ENCODE measurements around the gene MX1. TPM values are rescaled to one million over a fixed set of nuclear protein-coding genes. Genes with fewer than 3 reads are reported as not detected.

MX1 gene
- total RNA-seq, 1 donor from 2014 or later: 2.4 TPM

DNA sequence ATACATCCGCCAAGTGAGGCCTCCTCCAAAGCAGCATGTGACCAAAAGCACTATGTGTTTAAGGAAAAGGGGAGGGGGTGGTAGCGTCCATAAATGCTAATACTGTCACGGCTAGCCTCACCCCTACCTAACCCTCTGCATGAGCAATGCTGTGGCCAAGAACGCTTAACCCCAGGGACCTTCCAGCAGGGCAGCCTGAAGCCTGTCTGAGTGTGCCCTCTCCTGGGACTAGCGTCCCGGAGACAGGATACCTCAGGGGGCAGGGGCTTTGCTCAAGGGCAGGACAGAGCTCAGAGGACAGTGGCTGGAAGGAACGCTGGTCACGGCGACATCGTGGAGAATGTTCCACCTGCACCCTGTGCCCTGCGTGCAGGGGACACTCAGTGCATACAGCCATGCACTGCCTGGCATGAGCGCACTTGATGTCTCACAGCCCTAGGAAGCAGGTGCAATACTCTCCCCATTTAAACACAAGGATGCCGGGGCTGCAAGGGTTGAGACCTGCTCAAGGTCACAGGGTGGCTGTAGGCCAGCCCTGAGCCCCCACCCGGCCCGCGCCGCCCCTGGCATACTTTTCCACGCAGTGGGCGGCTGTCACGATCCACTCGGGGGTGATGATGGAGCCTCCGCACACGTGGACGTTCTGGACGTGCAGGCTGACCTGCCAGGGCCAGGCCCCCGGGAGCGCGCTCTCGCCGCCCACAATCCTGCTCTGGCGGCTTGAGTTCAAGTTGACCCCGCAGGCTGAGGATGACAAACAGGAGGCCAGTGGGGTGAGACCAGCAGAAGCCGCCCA lies 46.9 kb downstream of the MX1 start:
- TF ChIP-seq, protein P1, sequence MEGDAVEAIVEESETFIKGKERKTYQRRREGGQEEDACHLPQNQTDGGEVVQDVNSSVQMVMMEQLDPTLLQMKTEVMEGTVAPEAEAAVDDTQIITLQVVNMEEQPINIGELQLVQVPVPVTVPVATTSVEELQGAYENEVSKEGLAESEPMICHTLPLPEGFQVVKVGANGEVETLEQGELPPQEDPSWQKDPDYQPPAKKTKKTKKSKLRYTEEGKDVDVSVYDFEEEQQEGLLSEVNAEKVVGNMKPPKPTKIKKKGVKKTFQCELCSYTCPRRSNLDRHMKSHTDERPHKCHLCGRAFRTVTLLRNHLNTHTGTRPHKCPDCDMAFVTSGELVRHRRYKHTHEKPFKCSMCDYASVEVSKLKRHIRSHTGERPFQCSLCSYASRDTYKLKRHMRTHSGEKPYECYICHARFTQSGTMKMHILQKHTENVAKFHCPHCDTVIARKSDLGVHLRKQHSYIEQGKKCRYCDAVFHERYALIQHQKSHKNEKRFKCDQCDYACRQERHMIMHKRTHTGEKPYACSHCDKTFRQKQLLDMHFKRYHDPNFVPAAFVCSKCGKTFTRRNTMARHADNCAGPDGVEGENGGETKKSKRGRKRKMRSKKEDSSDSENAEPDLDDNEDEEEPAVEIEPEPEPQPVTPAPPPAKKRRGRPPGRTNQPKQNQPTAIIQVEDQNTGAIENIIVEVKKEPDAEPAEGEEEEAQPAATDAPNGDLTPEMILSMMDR (IDR thresholded peaks at IDR 0.05; ENCODE audit: insufficient read depth, low read length, severe bottlenecking): no peak
- H3K4me3 ChIP-seq (ENCODE audit: low read depth, low read length): no peak overlapping the region
- FAIRE-seq (no peak), DNase-seq (ENCODE audit: low read depth) (no peak)
- no peaks in the 10 kb centered on the region for H3K36me3 ChIP-seq (ENCODE audit: control insufficient read depth, insufficient read depth, low read length)
- H3K27me3 ChIP-seq (ENCODE audit: control insufficient read depth, insufficient read depth, low read length): no peaks in the 10 kb centered on the region

DNA sequence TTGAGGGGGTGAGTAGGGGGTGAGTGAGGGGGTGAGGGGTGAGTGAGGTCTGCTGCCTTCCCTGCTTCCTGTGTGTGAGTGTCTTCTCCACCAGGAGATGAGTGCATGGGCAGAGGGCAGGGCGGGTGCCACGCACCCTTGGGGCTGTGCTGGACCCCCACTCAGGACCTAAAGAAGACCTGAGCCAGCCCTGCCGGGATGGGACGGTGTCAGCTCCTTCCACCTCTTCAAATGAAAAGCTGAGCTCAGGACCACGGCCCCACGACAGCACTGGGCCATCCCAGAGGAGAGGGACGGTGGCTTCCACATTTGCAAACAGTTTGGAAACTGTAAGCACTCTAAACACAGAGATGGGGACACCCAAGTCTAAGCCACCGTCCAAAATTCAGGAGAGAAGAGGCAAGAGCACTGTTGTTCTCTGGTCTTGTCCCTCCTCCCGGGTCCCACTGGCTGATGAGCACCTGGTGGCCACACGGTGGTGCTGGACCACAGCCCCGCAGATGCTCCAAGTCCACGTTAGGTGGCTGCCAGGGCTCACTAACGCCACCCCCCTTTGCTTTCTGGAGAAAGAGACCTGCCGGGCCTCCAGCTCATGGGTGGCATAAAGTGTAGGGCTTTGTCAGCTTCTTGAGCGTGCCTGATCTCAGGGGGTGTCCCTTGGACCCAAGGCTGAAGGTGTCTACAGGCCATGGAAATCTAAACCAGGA lies 49.8 kb downstream of the MX1 start:
- no peak for DNase-seq (ENCODE audit: low read depth)
- TF ChIP-seq, protein P1 (IDR thresholded peaks at IDR 0.05; ENCODE audit: insufficient read depth, low read length, severe bottlenecking): no peak
- H3K27me3 ChIP-seq (ENCODE audit: control insufficient read depth, insufficient read depth, low read length): peaks cover 9% of the 10 kb centered on the region
- peak; percentile 40 for FAIRE-seq
- H3K4me3 ChIP-seq (ENCODE audit: low read depth, low read length): no peak overlapping the region
- H3K36me3 ChIP-seq (ENCODE audit: control insufficient read depth, insufficient read depth, low read length): no peaks in the 10 kb centered on the region

DNA sequence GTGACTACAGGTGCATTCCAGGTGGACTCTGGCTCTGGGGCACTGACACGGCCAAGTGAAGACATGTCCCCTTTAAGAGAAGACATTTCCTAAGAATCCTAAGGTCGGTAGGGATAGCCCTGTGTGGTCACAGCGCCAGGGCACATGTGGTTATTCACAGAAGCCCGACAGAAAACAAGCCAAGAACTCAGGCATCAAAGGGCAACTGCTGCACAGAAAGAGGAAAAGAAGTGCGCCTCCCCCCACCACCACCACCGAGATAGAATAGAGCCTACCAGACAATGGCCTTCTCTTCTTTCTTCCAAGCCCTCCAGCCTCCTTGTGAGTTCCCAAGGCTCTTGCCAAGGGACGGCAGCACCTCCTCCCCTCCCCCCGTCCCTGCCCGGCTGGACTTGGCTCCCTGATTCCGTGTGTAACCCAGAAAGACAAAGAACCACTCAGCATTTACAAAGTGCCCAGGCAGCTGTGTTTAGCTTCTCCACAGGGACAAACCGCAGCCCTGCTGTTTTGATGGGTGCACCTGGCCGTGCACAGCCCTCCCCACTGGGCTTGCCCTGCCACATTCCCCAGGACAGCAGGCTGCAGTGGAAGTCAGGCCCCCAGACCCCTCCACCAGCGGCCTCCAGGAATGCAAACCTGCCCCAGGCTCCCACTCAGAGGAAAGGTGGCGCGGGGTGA lies 51.7 kb downstream of the MX1 start:
- H3K4me3 ChIP-seq (ENCODE audit: low read depth, low read length): no peak overlapping the region
- TF ChIP-seq, protein P1 (IDR thresholded peaks at IDR 0.05; ENCODE audit: insufficient read depth, low read length, severe bottlenecking): no peak
- DNase-seq (ENCODE audit: low read depth) (no peak), FAIRE-seq (no peak)
- peaks cover 9% of the 10 kb centered on the region for H3K27me3 ChIP-seq (ENCODE audit: control insufficient read depth, insufficient read depth, low read length)
- no peaks in the 10 kb centered on the region for H3K36me3 ChIP-seq (ENCODE audit: control insufficient read depth, insufficient read depth, low read length)

DNA sequence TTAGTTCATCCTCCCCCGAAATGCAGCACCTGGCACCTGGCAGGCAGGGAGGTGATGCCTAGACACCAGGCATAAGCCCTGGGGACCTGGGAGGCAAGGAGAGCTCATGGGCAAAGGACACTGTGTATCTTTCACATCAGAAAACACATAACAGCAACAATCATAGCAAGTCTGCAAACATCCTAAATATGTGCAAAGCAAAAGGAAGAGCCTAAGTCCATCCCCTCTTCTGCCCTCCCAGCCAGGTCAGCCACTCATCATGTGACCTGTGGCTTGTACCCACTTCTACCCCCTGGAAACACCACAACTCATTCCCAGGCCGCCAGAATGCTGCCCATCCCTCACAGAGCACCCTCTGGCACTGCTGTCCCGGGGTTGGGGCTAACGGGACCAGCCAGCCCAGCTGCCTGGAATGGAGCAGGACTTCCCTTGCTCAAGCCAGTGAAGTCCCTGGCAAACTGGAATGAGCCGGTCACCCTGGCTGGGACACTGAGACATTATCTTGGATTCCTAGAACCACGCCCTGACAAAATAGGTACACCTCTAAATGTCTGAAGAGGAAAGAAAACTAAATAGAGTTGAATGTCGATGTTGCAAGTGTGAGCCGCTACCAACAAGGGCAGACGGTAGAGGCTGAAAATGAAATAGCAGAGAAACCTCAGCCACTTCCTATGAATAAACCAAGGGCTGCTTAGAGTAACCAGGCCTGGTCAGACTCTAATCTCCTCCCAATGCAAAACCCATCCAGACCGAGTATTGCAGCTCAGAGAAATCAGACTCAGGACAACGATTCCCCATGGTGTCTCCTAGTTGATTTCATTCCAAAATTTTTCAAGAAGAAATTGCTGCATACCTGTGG lies 52.5 kb downstream of the MX1 start:
- Histone ChIP-seq H3K27me3 (ENCODE audit: control insufficient read depth, insufficient read depth, low read length) (peaks cover 9% of the 10 kb centered on the region), H3K36me3 (ENCODE audit: control insufficient read depth, insufficient read depth, low read length) (no peaks in the 10 kb centered on the region), H3K4me3 (ENCODE audit: low read depth, low read length) (no peak overlapping the region)
- FAIRE-seq (peak; percentile 18), DNase-seq (ENCODE audit: low read depth) (no peak)
- TF ChIP-seq, protein P1 (IDR thresholded peaks at IDR 0.05; ENCODE audit: insufficient read depth, low read length, severe bottlenecking): no peak

DNA sequence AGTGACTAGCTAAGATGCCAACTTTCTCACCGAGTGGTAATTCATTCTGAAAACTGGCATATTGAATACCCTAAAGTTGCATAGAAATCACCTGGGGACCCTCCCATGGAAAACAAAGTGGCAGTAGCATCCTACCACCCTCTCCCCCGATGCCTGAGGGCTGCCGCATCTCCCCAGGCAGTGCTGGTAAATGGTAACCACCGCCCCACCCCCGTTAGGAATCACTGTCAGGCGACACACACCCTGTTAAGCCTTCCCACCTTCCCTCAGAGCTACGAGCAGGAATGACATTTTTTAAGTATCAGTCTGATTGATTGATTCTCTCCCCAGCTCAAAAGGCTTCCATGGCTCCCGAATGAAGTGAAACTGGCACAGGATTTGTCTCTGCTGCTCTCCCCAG lies 53.6 kb downstream of the MX1 start:
- TF ChIP-seq, protein P1 (IDR thresholded peaks at IDR 0.05; ENCODE audit: insufficient read depth, low read length, severe bottlenecking): no peak
- DNase-seq (ENCODE audit: low read depth) (no peak), FAIRE-seq (no peak)
- Histone ChIP-seq H3K27me3 (ENCODE audit: control insufficient read depth, insufficient read depth, low read length) (peaks cover 9% of the 10 kb centered on the region), H3K36me3 (ENCODE audit: control insufficient read depth, insufficient read depth, low read length) (no peaks in the 10 kb centered on the region), H3K4me3 (ENCODE audit: low read depth, low read length) (no peak overlapping the region)

All from bronchial epithelial cell (primary cell).